ENCODE data around the gene LTBP1.

- TF ChIP-seq POLR2A (IDR thresholded peaks at IDR 0.05) (no peak), EP300 (IDR thresholded peaks at IDR 0.05; ENCODE audit: low read depth) (no peak), POLR2AphosphoS5 (IDR thresholded peaks at IDR 0.05) (no peak)
- TF ChIP-seq, protein P1, sequence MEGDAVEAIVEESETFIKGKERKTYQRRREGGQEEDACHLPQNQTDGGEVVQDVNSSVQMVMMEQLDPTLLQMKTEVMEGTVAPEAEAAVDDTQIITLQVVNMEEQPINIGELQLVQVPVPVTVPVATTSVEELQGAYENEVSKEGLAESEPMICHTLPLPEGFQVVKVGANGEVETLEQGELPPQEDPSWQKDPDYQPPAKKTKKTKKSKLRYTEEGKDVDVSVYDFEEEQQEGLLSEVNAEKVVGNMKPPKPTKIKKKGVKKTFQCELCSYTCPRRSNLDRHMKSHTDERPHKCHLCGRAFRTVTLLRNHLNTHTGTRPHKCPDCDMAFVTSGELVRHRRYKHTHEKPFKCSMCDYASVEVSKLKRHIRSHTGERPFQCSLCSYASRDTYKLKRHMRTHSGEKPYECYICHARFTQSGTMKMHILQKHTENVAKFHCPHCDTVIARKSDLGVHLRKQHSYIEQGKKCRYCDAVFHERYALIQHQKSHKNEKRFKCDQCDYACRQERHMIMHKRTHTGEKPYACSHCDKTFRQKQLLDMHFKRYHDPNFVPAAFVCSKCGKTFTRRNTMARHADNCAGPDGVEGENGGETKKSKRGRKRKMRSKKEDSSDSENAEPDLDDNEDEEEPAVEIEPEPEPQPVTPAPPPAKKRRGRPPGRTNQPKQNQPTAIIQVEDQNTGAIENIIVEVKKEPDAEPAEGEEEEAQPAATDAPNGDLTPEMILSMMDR (IDR thresholded peaks at IDR 0.05): no peak
Observed at GRCh38 chr2:33064349-33064801, 117.6 kb downstream of the LTBP1 start.

Measured in transverse colon (tissue), 4 donors.